ENCODE data around the gene SYN1.

DNA sequence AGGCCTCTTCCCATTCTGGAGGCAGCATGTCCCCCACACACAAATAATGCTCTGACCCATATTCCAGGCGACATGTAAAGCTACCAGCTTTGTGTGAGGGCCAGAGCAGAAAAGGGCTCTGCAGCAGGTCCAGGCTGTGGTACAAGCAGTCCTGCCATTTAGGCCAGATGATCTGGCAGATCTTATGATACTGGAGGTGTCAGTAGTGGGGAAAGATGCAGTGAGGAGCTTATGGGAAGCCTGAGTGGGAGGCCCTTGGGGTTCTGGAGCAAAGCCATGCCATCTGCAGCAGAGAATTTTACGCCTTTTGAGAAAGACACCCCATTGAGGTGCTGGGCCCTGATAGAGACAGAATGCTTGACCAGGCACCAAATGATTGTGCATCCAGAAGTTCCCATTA lies 7.7 kb downstream of the SYN1 start:
- TF ChIP-seq JUND (IDR thresholded peaks at IDR 0.05) = no peak
- TF ChIP-seq, protein P1, sequence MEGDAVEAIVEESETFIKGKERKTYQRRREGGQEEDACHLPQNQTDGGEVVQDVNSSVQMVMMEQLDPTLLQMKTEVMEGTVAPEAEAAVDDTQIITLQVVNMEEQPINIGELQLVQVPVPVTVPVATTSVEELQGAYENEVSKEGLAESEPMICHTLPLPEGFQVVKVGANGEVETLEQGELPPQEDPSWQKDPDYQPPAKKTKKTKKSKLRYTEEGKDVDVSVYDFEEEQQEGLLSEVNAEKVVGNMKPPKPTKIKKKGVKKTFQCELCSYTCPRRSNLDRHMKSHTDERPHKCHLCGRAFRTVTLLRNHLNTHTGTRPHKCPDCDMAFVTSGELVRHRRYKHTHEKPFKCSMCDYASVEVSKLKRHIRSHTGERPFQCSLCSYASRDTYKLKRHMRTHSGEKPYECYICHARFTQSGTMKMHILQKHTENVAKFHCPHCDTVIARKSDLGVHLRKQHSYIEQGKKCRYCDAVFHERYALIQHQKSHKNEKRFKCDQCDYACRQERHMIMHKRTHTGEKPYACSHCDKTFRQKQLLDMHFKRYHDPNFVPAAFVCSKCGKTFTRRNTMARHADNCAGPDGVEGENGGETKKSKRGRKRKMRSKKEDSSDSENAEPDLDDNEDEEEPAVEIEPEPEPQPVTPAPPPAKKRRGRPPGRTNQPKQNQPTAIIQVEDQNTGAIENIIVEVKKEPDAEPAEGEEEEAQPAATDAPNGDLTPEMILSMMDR (IDR thresholded peaks at IDR 0.05) = no peak
- TF ChIP-seq, protein P2, sequence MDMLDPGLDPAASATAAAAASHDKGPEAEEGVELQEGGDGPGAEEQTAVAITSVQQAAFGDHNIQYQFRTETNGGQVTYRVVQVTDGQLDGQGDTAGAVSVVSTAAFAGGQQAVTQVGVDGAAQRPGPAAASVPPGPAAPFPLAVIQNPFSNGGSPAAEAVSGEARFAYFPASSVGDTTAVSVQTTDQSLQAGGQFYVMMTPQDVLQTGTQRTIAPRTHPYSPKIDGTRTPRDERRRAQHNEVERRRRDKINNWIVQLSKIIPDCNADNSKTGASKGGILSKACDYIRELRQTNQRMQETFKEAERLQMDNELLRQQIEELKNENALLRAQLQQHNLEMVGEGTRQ (IDR thresholded peaks at IDR 0.05; ENCODE audit: borderline replicate concordance, low read depth, low read length) = no peak
- TF ChIP-seq POLR2AphosphoS5 (IDR thresholded peaks at IDR 0.05; ENCODE audit: low read depth, low read length) = no peak
- TF ChIP-seq GABPA (IDR thresholded peaks at IDR 0.05; ENCODE audit: low read depth) = no peak
- no peak for TF ChIP-seq NRF1 (IDR thresholded peaks at IDR 0.05; ENCODE audit: low read depth, low read length)
- TF ChIP-seq, protein P3, sequence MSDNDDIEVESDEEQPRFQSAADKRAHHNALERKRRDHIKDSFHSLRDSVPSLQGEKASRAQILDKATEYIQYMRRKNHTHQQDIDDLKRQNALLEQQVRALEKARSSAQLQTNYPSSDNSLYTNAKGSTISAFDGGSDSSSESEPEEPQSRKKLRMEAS (IDR thresholded peaks at IDR 0.05; ENCODE audit: low read depth) = no peak
- TF ChIP-seq YY1 (IDR thresholded peaks at IDR 0.05; ENCODE audit: low read depth) = no peak
- no peak for TF ChIP-seq RAD21 (IDR thresholded peaks at IDR 0.05; ENCODE audit: low read length)
- no peak for TF ChIP-seq FOXM1 (IDR thresholded peaks at IDR 0.05; ENCODE audit: low read depth)
- no peak for TF ChIP-seq EP300 (IDR thresholded peaks at IDR 0.05; ENCODE audit: borderline replicate concordance in 1 of 2, low read depth in 1 of 2, low read length in 1 of 2)
- no peak for TF ChIP-seq TCF12 (IDR thresholded peaks at IDR 0.05)
- no peak for TF ChIP-seq RFX5 (IDR thresholded peaks at IDR 0.05; ENCODE audit: low read length)
